HepG2 (cell line): Measurements from ENCODE around the gene MAST1. TPM values are rescaled to one million over a fixed set of nuclear protein-coding genes. Genes with fewer than 3 reads are reported as not detected.

Source experiments
- CBX5 ChIP-seq: sonication (generic); formaldehyde crosslinking; IDR thresholded peaks from 2 replicates; pipeline ENCODE4 v1.4.0; 2020; ENCODE audit warnings: missing genetic modification reagents, borderline replicate concordance
- CHD2 ChIP-seq: IDR thresholded peaks from 2 replicates; pipeline ENCODE4 v1.6.1; 2011; ENCODE audit warnings: low read depth, low read length, improper control_type of control experiment
- CHD4 ChIP-seq: fragments of 200-600 bp; sonication (generic); IDR thresholded peaks from 2 replicates; pipeline ENCODE4 v1.7.0; 2017; ENCODE audit warnings: mild to moderate bottlenecking, low read length, borderline replicate concordance
- CREM ChIP-seq, 2 experiments: sonication (generic) in 1 of 2; formaldehyde crosslinking in 1 of 2; IDR thresholded peaks; 2 replicates each; pipeline versions ENCODE4 v1.4.0 to v1.6.1; 2016 to 2020; ENCODE audit warnings: antibody characterized with exemption in 1 of 2, mild to moderate bottlenecking in 1 of 2, missing genetic modification reagents in 1 of 2
- DBP ChIP-seq: sonication (generic); formaldehyde crosslinking; IDR thresholded peaks from 2 replicates; pipeline ENCODE4 v1.4.0; 2020; ENCODE audit warnings: missing genetic modification reagents; ENCODE audit errors: not compliant biosample characterization
- FOXP4 ChIP-seq: sonication (generic); formaldehyde crosslinking; IDR thresholded peaks from 2 replicates; pipeline ENCODE4 v1.4.0; 2020; ENCODE audit warnings: missing genetic modification reagents
- HMG20B ChIP-seq: conservative IDR thresholded peaks from 2 replicates; pipeline ENCODE4 v1.6.1; 2016; ENCODE audit warnings: missing genetic modification reagents, missing compliant biosample characterization
- HNRNPLL ChIP-seq: fragments of 200-400 bp; formaldehyde crosslinking; IDR thresholded peaks from 2 replicates; pipeline ENCODE4 v1.6.1; 2017; ENCODE audit warnings: mild to moderate bottlenecking, low read depth, low read length; ENCODE audit not compliant: poor library complexity, severe bottlenecking
- NR1H2 ChIP-seq: sonication (generic); formaldehyde crosslinking; IDR thresholded peaks from 2 replicates; pipeline ENCODE4 v1.8.1; 2022; ENCODE audit warnings: low read depth, missing genetic modification reagents, borderline replicate concordance
- PRMT3 ChIP-seq: sonication (generic); formaldehyde crosslinking; IDR thresholded peaks from 2 replicates; pipeline ENCODE4 v1.8.1; 2022; ENCODE audit warnings: low read depth, mild to moderate bottlenecking, moderate library complexity, missing genetic modification reagents, borderline replicate concordance
- RBFOX2 ChIP-seq: fragments of 200-400 bp; formaldehyde crosslinking; IDR thresholded peaks from 2 replicates; pipeline ENCODE4 v1.6.1; 2017; ENCODE audit warnings: low read depth, mild to moderate bottlenecking, low read length
- RFXAP ChIP-seq: sonication (generic); formaldehyde crosslinking; IDR thresholded peaks from 2 replicates; pipeline ENCODE4 v1.4.0; 2020; ENCODE audit warnings: missing genetic modification reagents, borderline replicate concordance
- SATB2 ChIP-seq: sonication (generic); formaldehyde crosslinking; IDR thresholded peaks from 2 replicates; pipeline ENCODE4 v1.5.0; 2020; ENCODE audit warnings: missing genetic modification reagents
- SP4 ChIP-seq: sonication (generic); formaldehyde crosslinking; IDR thresholded peaks from 2 replicates; pipeline ENCODE4 v1.8.1; 2023; ENCODE audit warnings: mild to moderate bottlenecking, missing genetic modification reagents
- SP5 ChIP-seq: IDR thresholded peaks from 2 replicates; pipeline ENCODE4 v1.6.1; 2016; ENCODE audit warnings: low read depth, borderline replicate concordance
- STAG1 ChIP-seq: sonication (generic); formaldehyde crosslinking; IDR thresholded peaks from 2 replicates; pipeline ENCODE4 v1.4.0; 2020; ENCODE audit warnings: missing genetic modification reagents
- TAF1 ChIP-seq: sonication (generic); formaldehyde crosslinking; IDR thresholded peaks from 2 replicates; pipeline ENCODE4 v1.4.0; 2020; ENCODE audit warnings: missing genetic modification reagents
- TAF15 ChIP-seq: fragments of 200-400 bp; formaldehyde crosslinking; IDR thresholded peaks from one replicate; pipeline ENCODE4 v1.6.1; 2018; ENCODE audit warnings: mild to moderate bottlenecking, low read depth, low read length; ENCODE audit not compliant: poor library complexity, severe bottlenecking
- ZC3H4 ChIP-seq: sonication (generic); formaldehyde crosslinking; IDR thresholded peaks from 2 replicates; pipeline ENCODE4 v1.4.0; 2020; ENCODE audit warnings: missing genetic modification reagents, borderline replicate concordance
- ZMYM4 ChIP-seq: sonication (generic); formaldehyde crosslinking; IDR thresholded peaks from 2 replicates; pipeline ENCODE4 v1.8.1; 2023; ENCODE audit warnings: mild to moderate bottlenecking, missing genetic modification reagents
- ZNF251 ChIP-seq: sonication (generic); formaldehyde crosslinking; IDR thresholded peaks from 2 replicates; pipeline ENCODE4 v1.9.0; 2021; ENCODE audit warnings: mild to moderate bottlenecking, missing genetic modification reagents
- ZNF282 ChIP-seq: fragments of 450-650 bp; IDR thresholded peaks from 2 replicates; pipeline ENCODE4 v1.6.1; 2018; ENCODE audit not compliant: partially characterized antibody
- ZNF333 ChIP-seq: sonication (generic); formaldehyde crosslinking; IDR thresholded peaks from 2 replicates; pipeline ENCODE4 v1.4.0; 2020; ENCODE audit warnings: mild to moderate bottlenecking, missing genetic modification reagents, borderline replicate concordance
- ZNF33B ChIP-seq: sonication (generic); formaldehyde crosslinking; IDR thresholded peaks from 2 replicates; pipeline ENCODE4 v1.5.1; 2020; ENCODE audit warnings: mild to moderate bottlenecking, missing genetic modification reagents
- ZNF34 ChIP-seq: sonication (generic); formaldehyde crosslinking; IDR thresholded peaks from 2 replicates; pipeline ENCODE4 v1.4.0; 2020; ENCODE audit warnings: mild to moderate bottlenecking, missing genetic modification reagents, borderline replicate concordance
- ZNF772 ChIP-seq: sonication (generic); formaldehyde crosslinking; IDR thresholded peaks from 2 replicates; pipeline ENCODE4 v1.5.0; 2020; ENCODE audit warnings: mild to moderate bottlenecking, missing genetic modification reagents
- ZNF788 ChIP-seq: sonication (generic); formaldehyde crosslinking; IDR thresholded peaks from 2 replicates; pipeline ENCODE4 v1.5.0; 2020; ENCODE audit warnings: mild to moderate bottlenecking, missing genetic modification reagents, borderline replicate concordance
- ZNF879 ChIP-seq: sonication (generic); formaldehyde crosslinking; IDR thresholded peaks from 2 replicates; pipeline ENCODE4 v1.8.1; 2023; ENCODE audit warnings: missing genetic modification reagents
- polyA plus RNA-seq, 8 experiments: library from polyadenylated mRNA; depleted of rRNA in 3 of 8; stranded (reverse) in 7 of 8; unstranded in 1 of 8; fragments of >200 nt; fragmentation: Illumina TruSeq in 4 of 8; extraction: Trizol in 4 of 8; gene quantifications; 2 replicates each; pipeline versions ENCODE4 v1.2.1 to v1.2.3, GENCODE V29; 2011 to 2016; ENCODE audit warnings: low read depth in 4 of 8, missing spikeins in 1 of 8, mixed read lengths in 1 of 8; ENCODE audit not compliant: insufficient read depth in 1 of 8
- total RNA-seq, 5 experiments: library from RNA; depleted of rRNA; stranded (reverse); fragments of >200 nt; fragmentation: Illumina TruSeq; extraction: Trizol; gene quantifications; 2 replicates each; pipeline ENCODE4 v1.2.3, GENCODE V29; 2016; ENCODE audit warnings: low read depth in 1 of 5

MAST1 gene
- total and polyA plus RNA-seq, 2 of the 13 experiments (the other 11 are each of a cell fraction or from before 2014, with no cell fraction given): 0.73 to 4.7 TPM

DNA sequence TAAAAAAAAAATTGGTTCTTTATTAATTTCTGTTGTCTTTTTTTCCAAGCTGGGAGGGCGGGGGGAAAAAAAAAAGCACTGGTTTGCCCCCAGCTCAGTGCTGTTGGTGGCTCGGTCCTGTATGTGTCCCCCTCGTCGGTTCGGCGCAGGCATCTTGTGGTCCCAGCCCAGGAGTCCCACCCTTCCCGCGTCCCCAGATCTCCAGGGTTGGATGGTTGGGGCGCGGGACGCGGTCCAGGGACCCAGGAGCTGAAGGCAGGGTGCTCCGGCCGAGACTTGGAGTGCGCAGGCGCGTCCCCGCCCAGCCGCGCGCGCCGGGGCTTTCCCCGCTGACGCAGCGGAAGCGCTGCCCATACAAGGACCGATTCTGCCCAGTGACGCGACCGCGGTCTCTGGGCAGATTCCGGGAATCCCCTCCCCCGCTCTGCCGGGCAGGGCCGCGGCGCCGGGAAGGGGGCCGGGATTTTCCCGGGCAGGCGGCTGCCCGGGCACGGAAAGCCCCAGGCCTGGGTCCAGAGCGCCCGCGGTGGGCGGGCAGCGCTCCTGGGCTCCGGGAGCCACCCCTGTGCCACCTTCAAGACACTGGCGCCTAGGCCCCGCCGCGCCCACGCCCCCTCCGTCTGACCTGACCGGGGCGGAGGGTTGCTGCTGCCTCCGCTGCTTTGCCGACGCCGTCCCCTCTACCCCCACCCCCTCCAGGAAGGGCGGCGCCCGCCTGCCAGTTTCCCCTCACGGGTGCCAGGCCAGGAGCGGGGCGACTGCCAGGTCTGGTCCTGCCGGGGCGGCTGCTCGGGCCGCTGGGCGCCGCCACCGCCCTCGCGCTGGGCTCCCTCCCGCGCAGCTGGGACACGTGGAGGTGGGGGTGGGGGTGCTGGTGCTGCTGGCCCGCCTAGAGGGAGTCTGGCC, 44.8 kb upstream of the MAST1 start (continued):
- no peak; the same call in 1 of the 2 replicates for TF ChIP-seq FOXP4 (CRISPR knock-in tag)
- peak; percentile 72; the same call in 1 of the 2 replicates for TF ChIP-seq CHD2
- TF ChIP-seq NR1H2 (CRISPR knock-in tag): no peak
- peak; percentile 45; the same call in 1 of the 2 replicates for TF ChIP-seq ZNF772 (CRISPR knock-in tag)
- TF ChIP-seq ZMYM4 (CRISPR knock-in tag): no peak; the same call in 1 of the 2 replicates
- TF ChIP-seq CHD4: no peak
- no peak for TF ChIP-seq PRMT3 (CRISPR knock-in tag)
- TF ChIP-seq SP4 (CRISPR knock-in tag): peak; percentile 89
- TF ChIP-seq CREM (IDR thresholded peaks at IDR 0.05): peak; percentile 74
- TF ChIP-seq CREM (CRISPR knock-in tag; IDR thresholded peaks at IDR 0.05): peak; percentile 39; the same call in 1 of the 2 replicates
- peak; percentile 48 for TF ChIP-seq HNRNPLL
- no peak for TF ChIP-seq ZNF251 (CRISPR knock-in tag)
- TF ChIP-seq DBP (CRISPR knock-in tag): no peak
- TF ChIP-seq HMG20B (CRISPR knock-in tag): no peak
- no peak for TF ChIP-seq SATB2 (CRISPR knock-in tag)
- TF ChIP-seq RFXAP: peak; percentile 99
- 0 out of 2 replicates have a peak, but pooled peaks have one; percentile 19 for TF ChIP-seq ZNF34 (CRISPR knock-in tag)
- no peak for TF ChIP-seq STAG1 (CRISPR knock-in tag)
- peak; percentile 74; the same call in 1 of the 2 replicates for TF ChIP-seq ZNF333 (CRISPR knock-in tag)
- TF ChIP-seq SP5 (CRISPR knock-in tag): peak; percentile 64
- no peak for TF ChIP-seq ZC3H4
- TF ChIP-seq CBX5: no peak
- TF ChIP-seq ZNF33B: no peak
- no peak for TF ChIP-seq ZNF282
- peak; percentile 71; the same call in 1 of the 2 replicates for TF ChIP-seq TAF1 (CRISPR knock-in tag)
- no peak for TF ChIP-seq ZNF879 (CRISPR knock-in tag)
- no peak for TF ChIP-seq TAF15
- TF ChIP-seq RBFOX2: peak; percentile 90
- TF ChIP-seq ZNF788: peak; percentile 33; the same call in 1 of the 2 replicates
